ENCODE data around the gene MTOR. TPM values are rescaled to one million over a fixed set of nuclear protein-coding genes. Genes with fewer than 3 reads are reported as not detected.

Gene MTOR
- 28.2 and 38.0 TPM in 2 replicates for total RNA-seq

GRCh38 chr1:11262171-11263049 is at the start of gene MTOR:
MTOR (minus strand) TSS chr1:11262551; CDS start chr1:11259409, 3,142 bp downstream.

GRCh38 chr1:11272832-11273594 is 10.7 kb upstream of the MTOR start, which contains the start of gene UBIAD1:
UBIAD1 (plus strand) TSS chr1:11273198; CDS start chr1:11273532, 334 bp downstream.

GRCh38 chr1:11188858-11189451 is 73.4 kb downstream of the MTOR start, which contains the start of gene ANGPTL7:
ANGPTL7 (plus strand) TSS chr1:11189355; CDS start chr1:11189580, 225 bp downstream.

GRCh38 chr1:11099310-11100148 is 162.8 kb downstream of the MTOR start, which contains the start of gene EXOSC10:
EXOSC10 (minus strand) TSS chr1:11099869; CDS start chr1:11099831, 38 bp downstream.

GRCh38 chr1:11059968-11060830 is 202.2 kb downstream of the MTOR start, which contains the start of gene SRM:
SRM (minus strand) TSS chr1:11060018; CDS start chr1:11059943, 75 bp downstream.

Other genes starting within 250 kb of the MTOR start
- 112 and 119 TPM in 2 replicates for gene TARDBP, start 249.9 kb downstream of the MTOR start, total RNA-seq
- 0.19 TPM in 1 of 2 replicates, not detected in the other for gene MASP2, start 215.3 kb downstream of the MTOR start, total RNA-seq
- gene SRM, start 202.5 kb downstream of the MTOR start, total RNA-seq = 14.4 and 38.0 TPM in 2 replicates
- 25.1 and 38.2 TPM in 2 replicates for gene EXOSC10, start 162.7 kb downstream of the MTOR start, total RNA-seq
- gene ANGPTL7, start 73.2 kb downstream of the MTOR start, total RNA-seq = under 0.01 TPM in 1 of 2 replicates, not detected in the other
- gene UBIAD1, start 10.6 kb upstream of the MTOR start, total RNA-seq = 5.4 and 8.2 TPM in 2 replicates
- under 0.01 TPM in 1 of 2 replicates, not detected in the other for gene DISP3, start 216.6 kb upstream of the MTOR start, total RNA-seq

Data from regular cardiac myocyte (primary cell).